Lower leg skin (tissue), 3 donors: ENCODE measurements around the gene OBP2B.

Experiments
- POLR2A ChIP-seq, 2 donors: fragments of 450-650 bp; IDR thresholded peaks; one replicate each; pipeline ENCODE4 v1.6.1; 2016 to 2017; ENCODE audit warnings: antibody characterized with exemption in 2 of 2, mild to moderate bottlenecking in 1 of 2, moderate library complexity in 1 of 2
- TF ChIP-seq, protein P1 (sequence below), 3 donors: fragments of 450-650 bp; IDR thresholded peaks; one replicate each; pipeline ENCODE4 v1.5.1; 2016; ENCODE audit warnings: antibody characterized with exemption in 3 of 3, mild to moderate bottlenecking in 3 of 3, moderate library complexity in 2 of 3

DNA sequence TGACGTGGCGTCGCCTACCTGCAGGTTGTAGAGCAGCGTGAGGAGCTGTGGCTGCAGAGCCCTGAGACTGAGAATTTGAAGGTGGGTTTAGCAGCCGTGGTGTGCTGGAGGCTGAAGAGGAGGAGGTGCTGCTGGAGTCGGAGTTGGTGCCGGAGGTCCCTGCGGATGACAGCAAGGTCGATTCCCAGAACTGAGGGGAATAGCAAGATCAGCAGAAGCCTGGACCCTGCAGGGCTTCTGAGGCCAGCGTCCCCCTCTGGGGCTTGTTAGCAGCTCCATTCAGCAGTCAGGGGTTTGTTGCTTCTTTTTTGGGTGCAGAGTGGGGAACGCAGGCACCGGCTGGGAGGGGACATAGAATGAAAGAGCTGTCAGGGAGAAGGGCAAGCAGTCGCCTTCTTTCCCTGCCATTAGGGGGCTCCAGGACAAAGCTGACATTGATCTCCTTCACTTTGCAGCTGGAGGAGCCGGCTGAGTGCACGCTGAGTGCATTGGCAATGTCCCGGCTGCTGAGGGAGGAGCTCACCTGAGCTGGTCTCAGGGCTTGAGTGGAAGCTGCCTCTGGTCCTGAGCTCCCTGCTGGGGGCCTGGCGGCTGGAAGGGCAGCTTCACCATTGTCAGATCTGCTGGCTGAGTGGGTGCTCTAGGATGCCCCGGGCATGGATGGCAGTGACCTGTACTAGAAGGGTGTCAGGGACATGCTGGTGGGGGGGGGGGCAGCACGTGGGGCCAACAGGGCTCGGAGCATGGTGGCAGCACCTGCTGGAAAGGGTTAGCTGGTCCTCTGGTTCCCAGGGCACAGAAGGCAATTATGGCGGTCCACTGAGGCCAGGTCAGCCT is 20.8 kb downstream of the OBP2B start:
- TF ChIP-seq, protein P1, sequence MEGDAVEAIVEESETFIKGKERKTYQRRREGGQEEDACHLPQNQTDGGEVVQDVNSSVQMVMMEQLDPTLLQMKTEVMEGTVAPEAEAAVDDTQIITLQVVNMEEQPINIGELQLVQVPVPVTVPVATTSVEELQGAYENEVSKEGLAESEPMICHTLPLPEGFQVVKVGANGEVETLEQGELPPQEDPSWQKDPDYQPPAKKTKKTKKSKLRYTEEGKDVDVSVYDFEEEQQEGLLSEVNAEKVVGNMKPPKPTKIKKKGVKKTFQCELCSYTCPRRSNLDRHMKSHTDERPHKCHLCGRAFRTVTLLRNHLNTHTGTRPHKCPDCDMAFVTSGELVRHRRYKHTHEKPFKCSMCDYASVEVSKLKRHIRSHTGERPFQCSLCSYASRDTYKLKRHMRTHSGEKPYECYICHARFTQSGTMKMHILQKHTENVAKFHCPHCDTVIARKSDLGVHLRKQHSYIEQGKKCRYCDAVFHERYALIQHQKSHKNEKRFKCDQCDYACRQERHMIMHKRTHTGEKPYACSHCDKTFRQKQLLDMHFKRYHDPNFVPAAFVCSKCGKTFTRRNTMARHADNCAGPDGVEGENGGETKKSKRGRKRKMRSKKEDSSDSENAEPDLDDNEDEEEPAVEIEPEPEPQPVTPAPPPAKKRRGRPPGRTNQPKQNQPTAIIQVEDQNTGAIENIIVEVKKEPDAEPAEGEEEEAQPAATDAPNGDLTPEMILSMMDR (IDR thresholded peaks at IDR 0.05): no peak
- TF ChIP-seq POLR2A (IDR thresholded peaks at IDR 0.05): no peak
